Nephron progenitor cell (in vitro differentiated cells): ENCODE measurements around the gene GRIK4.

Experiments used
- DNase-seq: peaks from one replicate; pipeline ENCODE4 v3.0.0; 2021
- H3K27ac Mint-ChIP-seq: 2 replicates; pipeline ENCODE4 v1.8.0; 2021; ENCODE audit warnings: mild to moderate bottlenecking, moderate library complexity, mixed read lengths
- H3K27me3 Mint-ChIP-seq: 2 replicates; pipeline ENCODE4 v1.8.0; 2021; ENCODE audit warnings: mild to moderate bottlenecking, low read depth, mixed read lengths; ENCODE audit not compliant: poor library complexity
- H3K36me3 Mint-ChIP-seq: 2 replicates; pipeline ENCODE4 v1.8.0; 2021; ENCODE audit warnings: low read depth, mixed read lengths
- H3K4me1 Mint-ChIP-seq: 2 replicates; pipeline ENCODE4 v1.8.0; 2021; ENCODE audit warnings: mixed read lengths
- H3K4me3 Mint-ChIP-seq: 2 replicates; pipeline ENCODE4 v1.8.0; 2021; ENCODE audit warnings: mild to moderate bottlenecking, moderate library complexity, mixed read lengths
- H3K9me3 Mint-ChIP-seq: 2 replicates; pipeline ENCODE4 v1.8.0; 2021; ENCODE audit warnings: mild to moderate bottlenecking, moderate library complexity, mixed read lengths
- CTCF ChIP-seq: fragments of 200-600 bp; sonication (generic); IDR thresholded peaks from 2 replicates; pipeline ENCODE4 v1.5.0; 2021; ENCODE audit warnings: antibody characterized with exemption

GRIK4 gene

DNA sequence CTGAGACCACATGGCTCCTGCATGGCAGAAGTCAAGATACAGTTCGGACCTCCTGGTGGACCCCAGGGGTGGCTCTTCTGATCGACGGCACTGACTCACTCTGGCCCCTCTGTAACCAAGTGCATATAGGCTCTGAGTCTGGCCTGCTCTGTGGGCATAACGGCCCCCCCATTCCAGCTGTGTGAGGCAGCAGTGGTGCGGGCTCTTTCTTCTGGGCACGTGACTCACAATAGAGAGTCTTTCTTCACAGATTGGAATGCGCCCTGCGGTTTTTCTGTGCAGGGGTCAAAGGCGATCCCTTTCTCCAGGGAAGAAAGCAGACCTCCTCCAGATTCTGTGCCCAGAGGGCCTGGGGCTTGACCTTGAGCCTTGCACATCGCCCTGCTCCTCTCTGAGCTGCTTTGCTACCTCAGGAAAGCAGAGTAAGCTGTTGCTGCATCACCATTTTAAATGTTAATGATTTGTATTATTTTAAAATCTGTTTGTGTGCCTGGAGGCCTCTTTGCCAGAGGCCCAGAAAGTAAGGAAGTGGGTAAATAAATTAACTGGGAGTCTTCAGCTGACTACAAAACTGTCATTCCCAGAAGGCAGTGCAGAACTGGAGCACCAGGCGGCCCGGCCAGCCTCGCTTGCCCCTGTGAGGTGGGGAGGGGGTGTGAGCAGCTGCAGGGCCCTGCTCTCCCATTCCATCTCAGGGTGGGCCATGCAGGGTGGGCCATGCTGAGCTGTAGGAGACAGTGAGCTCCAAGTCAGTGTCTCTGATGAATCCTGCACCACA lies 199.0 kb downstream of the GRIK4 start:
- H3K27ac Mint-ChIP-seq: peak overlapping the region; percentile 94
- H3K9me3 Mint-ChIP-seq: peaks cover 23% of the 10 kb centered on the region
- H3K4me3 Mint-ChIP-seq: peak overlapping the region; percentile 41
- H3K4me1 Mint-ChIP-seq: peaks cover 58% of the 10 kb centered on the region
- TF ChIP-seq CTCF: no peak
- no peaks in the 10 kb centered on the region for H3K36me3 Mint-ChIP-seq
- H3K27me3 Mint-ChIP-seq: peaks cover 5% of the 10 kb centered on the region
- peak; percentile 79 for DNase-seq

DNA sequence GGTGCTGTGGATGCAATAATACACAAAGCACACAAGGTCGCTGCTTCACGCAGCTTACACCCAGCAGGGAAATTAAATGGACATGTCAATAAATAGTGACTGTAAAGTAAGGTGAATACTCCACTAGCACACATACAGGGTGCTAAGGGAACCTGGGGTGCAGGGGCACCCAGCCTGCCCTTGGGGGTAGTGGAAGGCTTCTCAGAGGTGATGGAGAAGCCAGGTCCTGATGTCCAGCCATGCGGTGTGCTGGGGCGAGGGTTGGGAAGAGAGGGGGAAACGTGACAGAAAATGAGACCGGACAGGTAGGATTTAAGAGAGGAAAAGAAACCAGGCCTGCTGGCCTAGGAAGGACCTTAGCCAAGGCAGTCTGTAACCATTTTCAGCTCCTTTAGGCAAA lies 200.5 kb downstream of the GRIK4 start:
- Mint-ChIP-seq H3K4me3 (no peak overlapping the region), H3K4me1 (peaks cover 59% of the 10 kb centered on the region), H3K9me3 (peaks cover 9% of the 10 kb centered on the region), H3K27me3 (peaks cover 5% of the 10 kb centered on the region), H3K36me3 (no peaks in the 10 kb centered on the region), H3K27ac (no peak overlapping the region)
- TF ChIP-seq CTCF: no peak
- no peak for DNase-seq

- H3K27ac Mint-ChIP-seq: no peak overlapping the region
- peaks cover 4% of the 10 kb centered on the region for H3K27me3 Mint-ChIP-seq
- DNase-seq: no peak
These were observed 201.3 kb downstream of the GRIK4 start for GRCh38 chr11:120712881-120713280.

GRCh38 chr11:120713296-120713695 lies 201.7 kb downstream of the GRIK4 start:
- Mint-ChIP-seq H3K27me3 (peaks cover 7% of the 10 kb centered on the region), H3K27ac (no peak overlapping the region), H3K4me3 (no peak overlapping the region), H3K36me3 (no peaks in the 10 kb centered on the region), H3K4me1 (peaks cover 69% of the 10 kb centered on the region), H3K9me3 (no peaks in the 10 kb centered on the region)
- no peak for TF ChIP-seq CTCF
- no peak for DNase-seq

More at GRCh38 chr11:120712881-120713280, 201.3 kb downstream of the GRIK4 start:
- H3K4me1 Mint-ChIP-seq: peaks cover 66% of the 10 kb centered on the region
- peaks cover under 1% of the 10 kb centered on the region for H3K9me3 Mint-ChIP-seq
- no peak for TF ChIP-seq CTCF
- H3K36me3 Mint-ChIP-seq: no peaks in the 10 kb centered on the region
- no peak overlapping the region for H3K4me3 Mint-ChIP-seq

- Mint-ChIP-seq H3K4me1 (peaks cover 73% of the 10 kb centered on the region), H3K4me3 (no peak overlapping the region), H3K27me3 (peaks cover 11% of the 10 kb centered on the region), H3K36me3 (no peaks in the 10 kb centered on the region), H3K9me3 (no peaks in the 10 kb centered on the region), H3K27ac (no peak overlapping the region)
- no peak for TF ChIP-seq CTCF
- no peak for DNase-seq
These were observed 202.9 kb downstream of the GRIK4 start for GRCh38 chr11:120714438-120714837.

DNA sequence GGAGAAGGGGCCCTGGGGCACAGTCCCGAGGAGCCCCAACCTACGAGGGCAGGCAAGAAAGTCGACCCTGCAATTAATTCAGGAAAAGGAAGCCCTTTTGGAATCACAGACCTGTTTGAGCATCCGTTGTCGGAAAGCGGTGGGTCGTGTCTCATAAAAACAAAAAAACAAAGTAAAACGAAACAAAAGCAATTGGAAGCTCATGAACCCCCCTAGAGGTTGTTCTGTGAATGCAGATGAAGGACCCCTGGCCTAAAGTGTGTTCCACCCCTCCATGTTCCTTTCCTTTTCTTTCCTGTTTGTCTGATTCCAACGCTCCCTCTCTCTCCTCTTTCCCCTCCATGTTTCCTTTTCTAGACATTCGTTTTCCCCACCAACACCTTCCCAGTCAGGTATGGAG lies 203.7 kb downstream of the GRIK4 start:
- H3K4me3 Mint-ChIP-seq: no peak overlapping the region
- no peaks in the 10 kb centered on the region for H3K36me3 Mint-ChIP-seq
- peaks cover 71% of the 10 kb centered on the region for H3K4me1 Mint-ChIP-seq
- no peak overlapping the region for H3K27ac Mint-ChIP-seq
- peak; percentile 56 for TF ChIP-seq CTCF
- no peaks in the 10 kb centered on the region for H3K9me3 Mint-ChIP-seq
- DNase-seq: no peak
- H3K27me3 Mint-ChIP-seq: peaks cover 17% of the 10 kb centered on the region
